Mammary epithelial cell (primary cell): Measurements from ENCODE around the gene STIM1.

Experiments
- EZH2 ChIP-seq: IDR thresholded peaks from 2 replicates; pipeline ENCODE4 v1.6.1; 2012; ENCODE audit warnings: low read length, inconsistent platforms, borderline replicate concordance
- TF ChIP-seq, protein P1 (sequence below), 2 donors: IDR thresholded peaks in 1 of 2; conservative IDR thresholded peaks in 1 of 2; 2 replicates each; pipeline ENCODE4 v1.5.1; 2011 to 2012; ENCODE audit warnings: inconsistent platforms in 2 of 2, low read length in 2 of 2, mild to moderate bottlenecking in 2 of 2, control low read depth in 1 of 2, low read depth in 1 of 2; ENCODE audit not compliant: insufficient read depth in 1 of 2; ENCODE audit errors: extremely low read depth in 1 of 2

DNA sequence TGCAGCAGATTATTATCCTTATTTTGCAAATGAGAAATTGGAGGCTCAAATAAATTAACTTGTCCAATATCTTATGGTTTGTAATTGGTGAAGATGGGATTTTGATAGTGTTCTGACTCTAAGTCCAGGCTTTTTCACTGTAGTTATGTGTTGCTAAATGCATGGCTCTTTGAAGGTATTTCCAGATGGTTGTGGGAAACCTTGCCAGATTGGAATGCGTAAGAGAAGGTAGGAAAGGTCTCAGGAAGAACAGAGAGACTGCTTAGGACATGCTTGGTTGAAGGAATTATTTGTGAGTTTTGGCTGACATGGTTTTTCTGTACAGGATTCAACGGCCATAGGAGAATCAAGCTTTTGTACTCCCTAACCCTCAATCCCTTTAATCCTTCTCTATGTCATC is 108.6 kb downstream of the STIM1 start:
- no peak for TF ChIP-seq EZH2
- TF ChIP-seq, protein P1, sequence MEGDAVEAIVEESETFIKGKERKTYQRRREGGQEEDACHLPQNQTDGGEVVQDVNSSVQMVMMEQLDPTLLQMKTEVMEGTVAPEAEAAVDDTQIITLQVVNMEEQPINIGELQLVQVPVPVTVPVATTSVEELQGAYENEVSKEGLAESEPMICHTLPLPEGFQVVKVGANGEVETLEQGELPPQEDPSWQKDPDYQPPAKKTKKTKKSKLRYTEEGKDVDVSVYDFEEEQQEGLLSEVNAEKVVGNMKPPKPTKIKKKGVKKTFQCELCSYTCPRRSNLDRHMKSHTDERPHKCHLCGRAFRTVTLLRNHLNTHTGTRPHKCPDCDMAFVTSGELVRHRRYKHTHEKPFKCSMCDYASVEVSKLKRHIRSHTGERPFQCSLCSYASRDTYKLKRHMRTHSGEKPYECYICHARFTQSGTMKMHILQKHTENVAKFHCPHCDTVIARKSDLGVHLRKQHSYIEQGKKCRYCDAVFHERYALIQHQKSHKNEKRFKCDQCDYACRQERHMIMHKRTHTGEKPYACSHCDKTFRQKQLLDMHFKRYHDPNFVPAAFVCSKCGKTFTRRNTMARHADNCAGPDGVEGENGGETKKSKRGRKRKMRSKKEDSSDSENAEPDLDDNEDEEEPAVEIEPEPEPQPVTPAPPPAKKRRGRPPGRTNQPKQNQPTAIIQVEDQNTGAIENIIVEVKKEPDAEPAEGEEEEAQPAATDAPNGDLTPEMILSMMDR (conservative IDR thresholded peaks at IDR 0.05 in 1 of 2, IDR thresholded peaks at IDR 0.05 in 1 of 2; ENCODE audit: extremely low read depth in 1 of 2, insufficient read depth in 1 of 2, low read depth in 1 of 2, low read length in 2 of 2): no peak
